ENCODE measurements around the gene TRAM2. TPM values are rescaled to one million over a fixed set of nuclear protein-coding genes. Genes with fewer than 3 reads are reported as not detected.
A peak's percentile ranks its signal among the peaks of the same experiment; 100 is the strongest.

Gene TRAM2
- total RNA-seq, 1 experiment from 2014 or later, result 58.5 TPM

GRCh38 chr6:52511572-52512151 is 65.2 kb downstream of the TRAM2 start:
- peak; percentile 54 for DNase-seq (ENCODE audit: low read depth)

DNA sequence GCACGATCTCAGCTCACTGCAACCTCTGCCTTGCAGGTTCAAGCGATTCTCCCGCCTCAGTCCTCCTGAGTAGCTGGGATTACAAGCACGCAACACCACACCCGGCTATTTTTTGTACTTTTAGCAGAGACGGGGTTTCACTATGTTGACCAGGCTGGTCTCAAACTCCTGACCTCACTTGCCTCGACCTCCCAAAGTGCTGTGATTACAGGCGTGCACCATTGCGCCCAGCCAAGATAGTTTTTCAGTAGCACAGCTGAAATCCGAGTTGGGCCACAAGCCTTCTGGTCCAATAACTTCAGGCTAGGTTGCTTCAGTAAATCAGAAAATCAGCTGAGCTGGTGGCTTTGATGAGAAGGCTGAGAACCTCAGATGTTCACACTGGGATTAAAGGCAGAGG is 65.7 kb downstream of the TRAM2 start:
- no peak for DNase-seq (ENCODE audit: low read depth)

DNA sequence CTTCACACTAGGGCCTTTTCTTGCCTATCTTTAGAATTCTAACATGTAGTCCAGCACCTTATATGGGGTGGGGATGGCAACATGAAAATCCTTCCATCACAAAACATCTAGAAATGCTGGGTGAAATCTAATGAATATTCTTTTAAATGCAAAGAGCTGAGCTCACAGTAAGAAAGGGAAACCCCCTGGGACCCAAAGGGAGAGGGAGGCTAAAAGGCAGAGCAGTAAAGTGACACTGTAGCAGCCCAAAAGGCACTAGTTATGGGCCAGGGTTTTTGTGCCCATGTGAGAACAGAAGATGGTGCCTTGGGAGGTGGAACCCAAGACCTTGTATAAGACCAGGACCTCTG is 66.7 kb downstream of the TRAM2 start:
- no peak for DNase-seq (ENCODE audit: low read depth)

GRCh38 chr6:52509281-52510212 is 67.3 kb downstream of the TRAM2 start:
- DNase-seq (ENCODE audit: low read depth), result peak; percentile 91

- DNase-seq (ENCODE audit: low read depth), result no peak
Observed at GRCh38 chr6:52508261-52508739, 68.6 kb downstream of the TRAM2 start.

DNA sequence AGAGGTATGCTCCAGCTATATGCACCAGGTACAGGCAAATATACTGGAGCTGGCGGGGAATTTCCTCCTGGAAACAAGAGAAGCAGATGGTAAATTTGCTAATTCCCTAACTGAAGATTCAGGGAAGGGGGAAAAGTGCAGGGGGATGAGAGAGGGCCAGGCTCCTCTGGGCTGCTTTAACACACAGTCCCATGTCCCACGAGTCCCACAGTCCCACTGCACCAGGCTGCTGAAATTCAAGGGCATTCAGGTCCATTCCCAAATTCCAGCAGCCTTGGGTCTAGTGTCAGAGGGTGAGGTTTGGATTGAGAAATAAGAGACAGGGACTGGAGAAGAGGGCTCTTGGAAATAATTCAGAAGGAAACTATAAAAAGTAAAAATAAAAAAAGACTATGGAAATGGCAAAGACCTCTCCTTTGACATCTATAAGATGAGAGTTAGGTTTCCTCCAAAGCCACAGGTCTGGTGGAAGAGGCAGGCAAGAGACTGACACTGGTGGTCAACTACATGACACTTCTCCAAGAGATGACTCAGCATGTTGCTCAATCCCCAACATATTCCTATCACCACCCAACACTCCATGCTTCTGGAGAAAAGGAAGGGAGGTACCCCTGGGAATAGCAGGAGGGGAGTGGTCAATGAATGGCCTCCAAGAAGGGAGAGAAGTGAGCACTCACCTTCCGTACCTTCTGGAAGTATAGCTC is 69.2 kb downstream of the TRAM2 start:
- DNase-seq (ENCODE audit: low read depth), result peak; percentile 90

- DNase-seq (ENCODE audit: low read depth), result no peak
Observed at GRCh38 chr6:52506476-52506875, 70.4 kb downstream of the TRAM2 start.

DNA sequence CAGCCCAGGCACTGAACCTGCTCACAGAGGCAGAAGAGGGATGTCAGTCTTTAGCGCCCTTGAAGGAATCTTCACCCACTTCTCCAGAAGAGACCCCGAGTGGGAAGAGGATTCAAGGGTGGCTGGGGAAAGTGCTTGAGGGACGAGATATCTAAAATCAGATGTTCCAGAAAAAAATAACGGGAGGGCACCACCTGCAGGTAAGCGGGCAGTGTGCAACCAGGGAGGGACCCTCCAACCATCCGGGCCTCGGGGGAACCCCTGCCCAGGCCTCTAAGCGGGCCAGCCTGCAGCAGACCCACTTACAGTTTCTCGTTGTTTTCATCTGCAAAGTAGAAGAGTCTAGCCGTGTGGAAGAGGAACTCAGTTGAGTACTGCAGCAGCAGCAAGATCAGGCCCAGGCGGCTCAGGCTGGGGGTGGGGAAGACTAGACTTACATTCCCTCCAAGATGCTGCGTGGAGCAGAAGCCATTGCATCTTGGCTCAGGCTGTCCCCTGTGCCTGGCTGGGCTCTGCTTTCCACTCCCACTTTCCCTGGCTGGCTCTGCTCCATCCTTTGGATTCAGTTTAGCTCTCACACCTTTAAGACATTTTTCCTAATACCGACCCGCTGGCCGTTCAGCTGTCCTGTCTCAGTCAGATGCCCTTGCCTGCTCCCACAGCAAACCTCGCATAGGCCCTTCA is 71.0 kb downstream of the TRAM2 start:
- no peak for DNase-seq (ENCODE audit: low read depth)

DNA sequence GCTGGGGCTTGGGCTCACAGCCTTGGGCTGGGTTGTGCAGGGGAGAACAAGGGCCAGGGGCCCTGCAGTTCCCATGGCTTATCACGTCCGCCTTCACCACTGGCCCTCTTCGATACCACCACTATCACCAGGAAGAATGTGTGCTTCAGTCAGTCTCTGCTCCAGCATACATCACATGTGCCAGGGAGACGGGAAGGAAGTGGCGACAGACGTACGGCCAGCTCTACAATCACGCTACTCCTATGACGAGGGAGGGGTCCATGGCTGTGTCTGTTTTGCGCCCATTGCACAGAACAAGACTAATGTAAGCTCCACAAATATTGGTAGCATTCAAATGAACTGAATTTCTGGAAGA is 72.1 kb downstream of the TRAM2 start:
- no peak for DNase-seq (ENCODE audit: low read depth)

GRCh38 chr6:52503851-52504781 is 72.7 kb downstream of the TRAM2 start:
- DNase-seq (ENCODE audit: low read depth), result peak; percentile 100

DNA sequence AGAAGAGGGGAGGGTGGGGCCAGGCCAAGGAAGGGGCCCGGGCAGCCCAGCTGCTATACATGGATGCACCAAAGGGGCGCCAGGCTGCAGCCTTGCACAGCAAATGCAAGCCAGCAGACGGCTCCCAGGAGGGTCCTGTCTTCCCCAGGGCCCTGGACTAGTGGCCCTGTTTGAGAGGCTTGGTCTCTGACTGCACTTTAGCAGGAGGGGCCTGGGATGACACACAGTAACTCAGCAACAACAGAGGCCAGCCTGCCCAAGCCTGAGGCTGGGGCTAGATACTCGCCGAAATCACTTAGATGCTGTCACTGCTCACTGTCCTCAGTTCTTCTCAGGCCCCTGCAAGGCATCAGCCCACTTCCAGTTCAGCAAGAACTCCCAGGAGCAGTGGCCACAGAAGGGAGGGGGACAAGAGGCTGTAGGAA is 73.5 kb downstream of the TRAM2 start:
- peak; percentile 78 for DNase-seq (ENCODE audit: low read depth)

- no peak for DNase-seq (ENCODE audit: low read depth)
Observed at GRCh38 chr6:52502306-52503029, 74.4 kb downstream of the TRAM2 start.

GRCh38 chr6:52500238-52501129 is 76.4 kb downstream of the TRAM2 start:
- no peak for DNase-seq (ENCODE audit: low read depth)

DNA sequence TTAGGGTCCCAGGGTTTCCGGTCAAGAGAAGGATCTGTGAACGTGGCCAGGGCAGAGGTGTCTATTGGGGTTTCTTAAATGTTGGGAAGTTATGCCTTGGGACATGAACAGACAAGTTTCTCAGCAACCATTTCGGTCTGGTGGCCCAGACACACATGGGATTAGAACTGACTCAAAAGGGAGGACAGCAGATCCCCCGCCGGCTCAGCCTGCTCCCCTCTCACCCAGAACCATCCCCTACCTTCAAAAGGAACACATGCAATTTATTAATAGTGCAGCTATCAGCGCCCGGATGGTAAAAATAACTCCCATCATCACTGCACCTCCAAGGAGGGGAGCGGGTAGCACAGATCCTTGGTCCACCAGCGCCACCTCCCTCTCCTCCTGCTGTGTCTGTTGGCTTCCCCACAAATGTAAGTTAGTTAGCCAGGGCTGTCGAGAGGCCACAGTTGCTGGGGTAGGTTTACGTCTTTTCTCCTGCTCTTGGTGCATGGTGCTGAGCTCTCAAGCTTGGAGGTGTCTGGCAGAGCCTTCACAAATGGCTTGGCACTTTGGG is 77.1 kb downstream of the TRAM2 start:
- no peak for DNase-seq (ENCODE audit: low read depth)

GRCh38 chr6:52499026-52499425 is 77.8 kb downstream of the TRAM2 start:
- peak; percentile 64 for DNase-seq (ENCODE audit: low read depth)

DNA sequence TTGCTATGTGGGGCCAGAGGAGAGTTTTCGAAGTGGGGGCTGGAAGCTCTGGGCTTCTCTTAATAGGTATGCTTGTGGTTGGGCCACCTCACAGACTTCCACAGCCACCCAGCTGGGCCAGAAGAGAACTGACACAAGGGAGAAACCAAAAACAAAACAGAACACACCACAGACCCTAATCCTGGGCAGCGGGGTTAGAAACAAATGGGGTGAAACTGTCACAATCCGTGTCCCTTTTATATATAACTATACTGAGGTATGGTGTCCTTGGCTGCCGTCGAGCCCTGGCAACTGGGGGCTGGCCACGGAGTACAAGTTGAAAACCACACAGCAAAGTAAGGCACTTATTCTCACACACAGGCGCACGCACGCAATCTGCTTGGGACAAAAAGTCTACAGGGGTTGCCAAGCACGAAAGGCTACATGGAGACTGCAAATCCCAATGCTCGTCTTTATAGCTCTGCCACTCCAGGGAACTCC is 78.3 kb downstream of the TRAM2 start:
- DNase-seq (ENCODE audit: low read depth), result no peak

DNA sequence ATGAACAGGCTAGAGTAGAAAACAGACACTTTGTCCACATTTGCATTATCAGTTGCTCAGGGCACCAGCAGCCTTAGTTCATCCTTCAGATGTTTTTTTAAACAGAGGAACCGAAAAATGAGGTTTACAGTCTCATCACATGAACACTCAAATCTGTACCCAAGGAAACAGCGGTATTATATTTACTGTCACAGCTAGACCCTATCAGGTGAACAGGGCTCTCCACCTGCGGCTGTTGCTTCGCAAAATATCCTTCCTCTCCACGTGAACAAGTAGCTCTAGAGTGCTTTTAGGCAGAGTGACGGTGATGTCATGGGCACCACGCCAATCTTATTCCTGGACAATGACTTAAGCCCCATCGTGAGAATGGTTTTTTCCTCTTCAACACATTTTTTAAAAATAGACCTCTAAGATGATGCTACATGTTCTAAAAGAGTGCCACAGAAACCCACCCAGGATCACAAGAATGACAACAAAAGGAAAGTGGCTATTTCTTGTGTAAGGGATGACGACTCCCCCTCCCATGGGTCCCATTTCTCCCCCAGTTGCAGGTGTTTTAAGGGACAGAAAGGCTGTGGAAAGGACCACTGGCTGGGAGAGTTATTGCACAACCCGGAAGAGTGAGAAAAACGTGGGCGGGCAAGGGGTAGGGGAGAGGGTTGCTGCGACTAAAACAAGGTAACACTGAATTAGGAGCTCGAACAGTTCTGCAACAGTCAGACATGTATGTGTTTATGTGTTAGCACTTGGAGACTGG is 79.0 kb downstream of the TRAM2 start:
- DNase-seq (ENCODE audit: low read depth), result no peak

DNA sequence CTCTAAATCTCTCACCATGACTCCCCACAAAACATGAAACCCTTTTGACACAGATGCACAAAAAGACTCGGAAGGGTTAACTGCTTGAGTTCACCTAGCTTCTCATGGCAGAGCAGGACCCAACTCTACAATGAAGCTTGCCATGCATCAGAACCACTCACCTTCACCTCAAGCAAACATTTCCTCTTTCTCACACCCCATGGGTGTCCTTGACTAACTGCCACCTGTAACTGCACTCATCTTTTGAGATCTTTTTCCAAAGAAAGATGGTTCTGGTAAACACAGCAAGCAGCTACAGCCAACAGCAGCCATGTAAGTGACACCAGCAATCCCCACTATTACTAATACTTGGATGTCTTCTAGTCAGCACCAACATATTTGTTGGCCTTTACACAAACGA is 80.2 kb downstream of the TRAM2 start:
- no peak for DNase-seq (ENCODE audit: low read depth)
